ENCODE results near the gene POU3F1. TPM values are rescaled to one million over a fixed set of nuclear protein-coding genes. Genes with fewer than 3 reads are reported as not detected.
A peak's percentile ranks its signal among the peaks of the same experiment; 100 is the strongest.

Gene POU3F1
- total RNA-seq, 2 donors from 2014 or later, result not detected

GRCh38 chr1:38005195-38006007 is 41.2 kb downstream of the POU3F1 start, which contains the start of gene FHL3:
FHL3 (minus strand) TSS chr1:38005514; CDS start chr1:37999412, 6,102 bp downstream.
- Mint-ChIP-seq H3K36me3 (peaks cover 7 to 19% of the 10 kb centered on the region in 2 donors), H3K27ac (peak within 1 kb of the TSS; percentile 62 to 96), H3K9me3 (no peaks in the 10 kb centered on the region)
- ATAC-seq (peak; percentile 10 to 42), DNase-seq (ENCODE audit: low spot score in 2 of 2) (peak in 1 of 2 donors; percentile 47)

GRCh38 chr1:38004284-38005108 is 42.1 kb downstream of the POU3F1 start:
- no peak for DNase-seq (ENCODE audit: low spot score in 2 of 2)
- H3K27ac Mint-ChIP-seq, result peak overlapping the region; percentile 62 to 96
- peaks cover 7 to 19% of the 10 kb centered on the region in 2 donors for H3K36me3 Mint-ChIP-seq
- H3K9me3 Mint-ChIP-seq, result no peaks in the 10 kb centered on the region
- ATAC-seq, result peak in 1 of 2 donors; percentile 5

GRCh38 chr1:38003261-38004250 is 43.0 kb downstream of the POU3F1 start:
- Mint-ChIP-seq H3K36me3 (peaks cover 7 to 19% of the 10 kb centered on the region in 2 donors), H3K27ac (peak overlapping the region; percentile 62 to 96), H3K9me3 (no peaks in the 10 kb centered on the region)
- ATAC-seq, result no peak
- DNase-seq (ENCODE audit: low spot score in 2 of 2), result no peak

GRCh38 chr1:38000529-38001455 is 45.8 kb downstream of the POU3F1 start:
- DNase-seq (ENCODE audit: low spot score in 2 of 2) (no peak), ATAC-seq (no peak)
- no peaks in the 10 kb centered on the region for H3K9me3 Mint-ChIP-seq
- peaks cover 7 to 24% of the 10 kb centered on the region in 2 donors for H3K36me3 Mint-ChIP-seq
- H3K27ac Mint-ChIP-seq, result peak overlapping the region; percentile 61 to 92

GRCh38 chr1:38000233-38000528 is 46.4 kb downstream of the POU3F1 start:
- ATAC-seq (no peak), DNase-seq (ENCODE audit: low spot score in 2 of 2) (no peak)
- peaks cover 7 to 25% of the 10 kb centered on the region in 2 donors for H3K36me3 Mint-ChIP-seq

GRCh38 chr1:37999430-38000232 is 47.0 kb downstream of the POU3F1 start:
- ATAC-seq, result peak in 1 of 2 donors; percentile 49
- H3K36me3 Mint-ChIP-seq, result peaks cover 5 to 28% of the 10 kb centered on the region in 2 donors
- DNase-seq (ENCODE audit: low spot score in 2 of 2), result no peak

More at GRCh38 chr1:38000233-38000528, 46.4 kb downstream of the POU3F1 start:
- Mint-ChIP-seq H3K27ac (peak overlapping the region; percentile 61 to 92), H3K9me3 (no peaks in the 10 kb centered on the region)

GRCh38 chr1:37998913-37999429 is 47.6 kb downstream of the POU3F1 start:
- Mint-ChIP-seq H3K9me3 (no peaks in the 10 kb centered on the region), H3K27ac (peak overlapping the region; percentile 61 to 92), H3K36me3 (peaks cover 0 to 26% of the 10 kb centered on the region in 2 donors)
- ATAC-seq, result peak in 1 of 2 donors; percentile 45
- DNase-seq (ENCODE audit: low spot score in 2 of 2), result no peak

More at GRCh38 chr1:37999430-38000232, 47.0 kb downstream of the POU3F1 start:
- Mint-ChIP-seq H3K27ac (peak overlapping the region; percentile 61 to 92), H3K9me3 (no peaks in the 10 kb centered on the region)

- no peaks in the 10 kb centered on the region for H3K9me3 Mint-ChIP-seq
- DNase-seq (ENCODE audit: low spot score in 2 of 2) (no peak), ATAC-seq (no peak)
- peaks cover 0 to 20% of the 10 kb centered on the region in 2 donors for H3K36me3 Mint-ChIP-seq
- H3K27ac Mint-ChIP-seq, result peak overlapping the region; percentile 61 to 79
Observed at GRCh38 chr1:37998089-37998808, 48.3 kb downstream of the POU3F1 start.

- Mint-ChIP-seq H3K36me3 (peaks cover 0 to 18% of the 10 kb centered on the region in 2 donors), H3K9me3 (no peaks in the 10 kb centered on the region), H3K27ac (peak overlapping the region in 1 of 2 donors; percentile 70)
- no peak for ATAC-seq
- DNase-seq (ENCODE audit: low spot score in 2 of 2), result no peak
Observed at GRCh38 chr1:37997256-37998088, 49.1 kb downstream of the POU3F1 start.

- Mint-ChIP-seq H3K27ac (peak overlapping the region; percentile 60 to 70), H3K9me3 (no peaks in the 10 kb centered on the region), H3K36me3 (peaks cover 0 to 18% of the 10 kb centered on the region in 2 donors)
- peak; percentile 45 to 76 for DNase-seq (ENCODE audit: low spot score in 2 of 2)
- ATAC-seq, result peak; percentile 79 to 81
Observed at GRCh38 chr1:37995751-37996345, 50.7 kb downstream of the POU3F1 start.

GRCh38 chr1:37994886-37995566 is 51.6 kb downstream of the POU3F1 start:
- no peaks in the 10 kb centered on the region for H3K9me3 Mint-ChIP-seq
- DNase-seq (ENCODE audit: low spot score in 2 of 2) (no peak), ATAC-seq (no peak)
- H3K27ac Mint-ChIP-seq, result peak overlapping the region; percentile 70 to 93
- peaks cover 3 to 21% of the 10 kb centered on the region in 2 donors for H3K36me3 Mint-ChIP-seq
